GM12874 (cell line): ENCODE measurements around the gene ETFRF1.

Experiments used
- CTCF ChIP-seq: IDR thresholded peaks from 2 replicates; pipeline ENCODE4 v1.5.1; 2011; ENCODE audit warnings: low read depth, mild to moderate bottlenecking, control low read depth, low read length, moderate library complexity; ENCODE audit not compliant: insufficient read depth

Gene ETFRF1

DNA sequence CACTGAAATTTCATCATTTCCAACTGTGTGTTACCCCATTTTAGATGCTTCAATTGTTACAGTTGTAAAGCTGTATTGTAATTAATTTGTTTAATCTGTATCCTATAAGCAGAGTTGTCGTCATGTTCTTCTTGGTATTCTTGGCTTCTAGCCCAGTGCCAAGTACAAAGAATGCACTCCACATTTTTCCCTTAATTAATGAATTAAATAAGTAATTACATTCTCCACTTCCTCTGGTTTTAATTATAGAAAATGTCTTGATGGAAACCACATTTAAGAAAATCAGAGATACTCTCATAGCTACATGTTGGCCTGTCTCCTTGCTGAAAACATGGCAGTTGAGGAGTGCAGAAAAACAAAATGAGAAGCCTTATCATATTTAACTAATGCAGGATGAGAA is 823 bp upstream of the ETFRF1 start:
- no peak for TF ChIP-seq CTCF

GRCh38 chr12:25194722-25195055 is 348 bp upstream of the ETFRF1 start:
- TF ChIP-seq CTCF: no peak

DNA sequence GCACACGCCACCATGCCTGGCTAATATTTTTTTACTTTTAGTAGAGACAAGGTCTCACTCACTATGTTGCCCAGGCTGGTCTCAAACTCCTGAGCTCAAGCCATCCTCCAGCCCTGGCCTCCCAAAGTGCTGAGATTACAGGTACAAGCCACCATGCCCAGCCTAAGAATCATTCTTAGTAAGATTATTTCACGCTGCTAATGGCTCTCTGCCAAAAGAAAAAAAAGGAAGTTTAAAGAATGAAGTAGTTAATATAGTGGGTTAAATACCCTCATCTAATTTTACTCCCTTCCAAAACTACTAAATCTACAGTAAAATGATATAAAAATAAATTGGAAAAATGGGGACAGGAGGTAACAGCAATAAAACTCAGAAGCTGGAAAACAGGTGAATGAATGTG is 2.6 kb downstream of the ETFRF1 start:
- TF ChIP-seq CTCF: no peak

DNA sequence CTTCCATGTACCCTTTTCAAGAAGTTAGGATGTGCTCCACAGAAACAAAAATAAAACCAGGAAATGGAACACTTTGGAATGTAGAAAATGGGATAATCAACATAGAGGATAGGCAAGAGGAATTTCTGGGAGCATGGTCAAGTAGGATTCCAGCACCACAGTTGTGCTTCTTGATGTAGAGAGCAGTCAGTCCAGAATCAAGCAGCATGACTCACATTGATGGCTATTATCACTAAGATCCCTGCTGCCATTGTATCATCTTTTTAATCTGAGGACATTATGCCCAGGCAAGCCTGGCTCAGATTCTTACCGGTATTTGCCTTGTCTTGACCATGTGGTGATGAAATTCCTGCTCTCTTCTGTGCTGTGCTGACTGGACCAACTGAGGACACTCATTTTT is 5.7 kb downstream of the ETFRF1 start:
- no peak for TF ChIP-seq CTCF

DNA sequence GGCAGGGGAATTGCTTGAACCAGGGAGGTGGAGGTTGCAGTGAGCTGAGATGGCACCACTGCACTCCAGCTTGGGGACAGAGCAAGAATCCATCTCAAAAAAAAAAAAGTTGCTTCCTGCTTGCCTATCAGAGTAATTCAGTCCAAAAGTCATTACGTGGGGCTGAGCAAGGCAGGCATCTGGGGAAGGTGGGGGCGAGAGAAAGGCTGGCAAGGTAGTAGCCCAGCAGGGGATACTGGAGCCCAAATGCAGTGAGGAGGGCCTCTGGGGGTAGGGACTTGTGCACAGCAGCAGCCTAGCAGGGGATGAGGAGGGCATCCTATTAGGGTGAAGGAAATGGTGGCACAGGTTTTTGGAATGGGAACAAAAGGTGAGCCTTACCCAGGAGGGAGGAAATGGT is 7.1 kb downstream of the ETFRF1 start:
- TF ChIP-seq CTCF: no peak

- TF ChIP-seq CTCF: no peak
These were observed 12.4 kb downstream of the ETFRF1 start for GRCh38 chr12:25207411-25207810.

- no peak for TF ChIP-seq CTCF
These were observed 12.8 kb downstream of the ETFRF1 start for GRCh38 chr12:25207846-25208245.

- no peak for TF ChIP-seq CTCF
These were observed 13.5 kb downstream of the ETFRF1 start for GRCh38 chr12:25208554-25208953.
